Coronary artery (tissue), 2 donors: ENCODE data around the gene INPP5J.

Source experiments
- DNase-seq: peaks from one replicate; pipeline ENCODE4 v3.0.0-alpha.2; 2017; ENCODE audit warnings: low spot score
- H3K27ac ChIP-seq, 2 donors: fragments of 200-600 bp; sonication (generic); one replicate each; pipeline ENCODE4 v1.5.1; 2016 to 2019
- H3K4me3 ChIP-seq: fragments of 200-600 bp; sonication (generic); 2 replicates; pipeline ENCODE4 v1.5.1; 2016; ENCODE audit warnings: mild to moderate bottlenecking, moderate library complexity
- TF ChIP-seq, protein P1 (sequence below): fragments of 200-600 bp; sonication (generic); IDR thresholded peaks from one replicate; pipeline ENCODE4 v1.5.1; 2019; ENCODE audit warnings: antibody characterized with exemption

Gene INPP5J

DNA sequence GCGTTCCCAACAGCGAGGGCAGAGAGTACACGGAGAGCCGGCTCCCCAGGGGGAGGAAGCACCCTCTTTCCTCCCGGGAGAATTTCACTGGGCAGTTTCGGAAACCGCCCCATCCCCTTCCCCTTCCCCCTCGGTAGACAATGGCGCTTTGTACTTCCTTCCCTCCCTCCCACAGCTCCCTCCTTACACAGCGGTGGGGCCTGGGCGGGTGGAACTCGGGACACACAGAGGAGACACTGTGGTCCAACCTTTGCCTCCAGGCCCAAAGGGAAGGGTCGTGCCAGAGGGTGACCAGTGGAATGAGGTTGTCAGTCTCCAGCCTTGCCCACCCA, 37.3 kb upstream of the INPP5J start:
- Histone ChIP-seq H3K27ac (peak overlapping the region; percentile 94 to 98), H3K4me3 (peak overlapping the region; percentile 81)
- TF ChIP-seq, protein P1, sequence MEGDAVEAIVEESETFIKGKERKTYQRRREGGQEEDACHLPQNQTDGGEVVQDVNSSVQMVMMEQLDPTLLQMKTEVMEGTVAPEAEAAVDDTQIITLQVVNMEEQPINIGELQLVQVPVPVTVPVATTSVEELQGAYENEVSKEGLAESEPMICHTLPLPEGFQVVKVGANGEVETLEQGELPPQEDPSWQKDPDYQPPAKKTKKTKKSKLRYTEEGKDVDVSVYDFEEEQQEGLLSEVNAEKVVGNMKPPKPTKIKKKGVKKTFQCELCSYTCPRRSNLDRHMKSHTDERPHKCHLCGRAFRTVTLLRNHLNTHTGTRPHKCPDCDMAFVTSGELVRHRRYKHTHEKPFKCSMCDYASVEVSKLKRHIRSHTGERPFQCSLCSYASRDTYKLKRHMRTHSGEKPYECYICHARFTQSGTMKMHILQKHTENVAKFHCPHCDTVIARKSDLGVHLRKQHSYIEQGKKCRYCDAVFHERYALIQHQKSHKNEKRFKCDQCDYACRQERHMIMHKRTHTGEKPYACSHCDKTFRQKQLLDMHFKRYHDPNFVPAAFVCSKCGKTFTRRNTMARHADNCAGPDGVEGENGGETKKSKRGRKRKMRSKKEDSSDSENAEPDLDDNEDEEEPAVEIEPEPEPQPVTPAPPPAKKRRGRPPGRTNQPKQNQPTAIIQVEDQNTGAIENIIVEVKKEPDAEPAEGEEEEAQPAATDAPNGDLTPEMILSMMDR = peak; percentile 5
- DNase-seq = no peak

DNA sequence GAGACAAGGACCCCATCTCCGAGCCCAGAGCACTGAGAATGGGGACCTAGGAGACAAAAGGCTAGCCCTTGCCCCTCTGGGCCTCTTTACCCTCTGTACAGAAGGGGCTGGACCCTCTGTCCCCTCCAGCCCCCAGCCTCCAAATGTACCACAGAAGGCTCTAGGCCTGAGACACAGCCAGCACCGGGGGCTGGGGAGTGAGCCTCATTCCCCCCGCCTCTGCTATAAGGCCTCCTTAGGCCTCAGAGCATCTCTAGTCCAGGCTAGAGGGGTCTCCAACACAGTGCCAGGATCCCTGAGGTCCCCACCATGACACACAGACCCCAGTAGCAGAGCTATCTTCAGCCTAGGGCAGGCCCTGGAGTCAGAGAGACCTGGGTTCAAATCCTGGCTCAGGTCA, 36.8 kb upstream of the INPP5J start:
- TF ChIP-seq, protein P1 = no peak
- Histone ChIP-seq H3K4me3 (peak overlapping the region; percentile 81), H3K27ac (peak overlapping the region; percentile 94 to 98)
- peak; percentile 74 for DNase-seq

DNA sequence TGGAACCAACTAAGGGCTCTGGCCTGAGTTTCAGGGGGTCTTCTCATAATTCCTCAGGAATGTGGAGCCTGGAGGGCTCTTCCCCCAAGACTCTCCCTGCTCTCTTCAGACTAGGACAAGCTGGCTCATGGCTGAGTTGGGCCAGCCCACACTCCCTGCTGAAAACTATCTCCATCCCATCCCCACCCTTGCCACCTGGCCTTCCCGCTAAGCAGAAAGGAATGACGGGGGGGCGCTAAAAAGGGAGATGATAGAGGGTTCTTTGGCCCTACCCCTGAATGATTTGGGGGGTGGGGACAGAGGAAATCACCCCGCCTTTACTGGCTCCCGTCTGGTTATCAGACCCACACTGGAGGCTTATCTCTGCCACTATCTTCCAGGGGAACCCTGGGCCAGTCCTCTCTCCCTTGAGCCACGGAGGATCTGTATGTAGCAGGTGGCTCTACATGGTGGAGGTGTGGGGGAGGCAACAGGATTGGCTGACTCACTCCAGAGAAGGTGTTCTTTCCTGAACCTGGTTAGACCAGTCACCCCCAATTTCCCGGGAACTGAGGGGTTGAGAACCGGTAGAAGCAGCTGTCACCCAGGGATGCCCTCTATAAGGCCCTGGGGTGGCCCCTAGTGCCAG, 35.9 kb upstream of the INPP5J start:
- Histone ChIP-seq H3K27ac (peak overlapping the region; percentile 94 to 98), H3K4me3 (peak overlapping the region; percentile 81)
- TF ChIP-seq, protein P1 = no peak
- DNase-seq = no peak

DNA sequence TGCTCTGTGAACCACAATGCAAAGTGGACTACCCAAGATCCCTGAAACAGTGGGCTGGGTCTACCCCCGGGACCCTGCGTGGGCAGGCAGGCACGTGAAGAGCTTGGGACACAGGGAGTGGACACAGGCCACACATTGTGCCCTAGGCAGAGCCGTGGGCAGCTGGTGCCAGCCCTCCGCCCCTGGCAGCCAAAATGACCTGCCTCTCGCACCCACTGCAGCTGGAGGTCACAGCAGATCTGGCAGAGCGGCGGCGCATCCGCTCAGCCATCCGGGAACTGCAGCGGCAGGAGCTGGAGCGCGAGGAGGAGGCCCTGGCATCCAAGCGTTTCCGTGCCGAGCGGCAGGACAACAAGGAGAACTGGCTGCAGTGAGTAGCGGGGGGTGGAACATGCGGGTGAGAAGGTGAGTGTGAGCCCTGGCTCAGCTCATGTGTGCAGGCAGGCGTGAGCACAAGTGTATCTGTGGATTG, 35.0 kb upstream of the INPP5J start:
- H3K4me3 ChIP-seq = peak overlapping the region; percentile 34
- peak; percentile 70 for DNase-seq
- peak overlapping the region; percentile 94 to 98 for H3K27ac ChIP-seq
- TF ChIP-seq, protein P1 = no peak

DNA sequence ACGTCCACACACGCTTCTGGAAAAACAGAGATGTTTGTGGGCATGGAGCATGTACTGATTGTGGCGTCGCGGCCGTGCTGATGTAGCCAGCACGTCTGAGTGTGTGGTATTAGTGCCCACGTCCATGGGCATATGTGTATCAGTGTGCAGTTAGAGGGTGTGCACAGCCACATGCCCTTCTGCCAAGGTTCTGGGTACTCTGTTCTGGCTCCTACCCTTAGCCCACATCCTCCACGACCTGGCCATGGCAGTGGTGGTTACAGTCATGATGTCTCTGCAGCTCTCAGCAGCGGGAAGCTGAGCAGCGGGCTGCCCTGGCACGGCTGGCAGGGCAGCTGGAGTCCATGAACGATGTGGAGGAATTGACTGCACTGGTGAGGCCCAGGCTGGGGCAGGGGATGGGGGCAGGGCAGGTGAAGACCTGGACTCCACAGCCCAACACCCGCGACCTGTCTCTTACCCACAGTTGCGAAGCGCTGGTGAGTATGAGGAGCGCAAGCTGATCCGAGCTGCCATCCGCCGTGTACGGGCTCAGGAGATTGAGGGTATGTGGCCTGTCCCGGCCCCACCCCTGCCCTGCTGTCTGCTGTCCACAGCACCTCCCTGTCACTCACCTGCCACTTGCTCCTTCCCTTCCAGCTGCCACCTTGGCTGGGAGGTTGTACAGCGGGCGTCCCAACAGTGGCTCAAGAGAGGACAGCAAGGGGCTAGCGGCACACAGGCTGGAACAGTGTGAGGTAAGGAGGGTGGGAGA, 34.4 kb upstream of the INPP5J start:
- peak; percentile 75 for DNase-seq
- peak overlapping the region; percentile 34 for H3K4me3 ChIP-seq
- peak overlapping the region; percentile 94 to 98 for H3K27ac ChIP-seq
- TF ChIP-seq, protein P1 = no peak

DNA sequence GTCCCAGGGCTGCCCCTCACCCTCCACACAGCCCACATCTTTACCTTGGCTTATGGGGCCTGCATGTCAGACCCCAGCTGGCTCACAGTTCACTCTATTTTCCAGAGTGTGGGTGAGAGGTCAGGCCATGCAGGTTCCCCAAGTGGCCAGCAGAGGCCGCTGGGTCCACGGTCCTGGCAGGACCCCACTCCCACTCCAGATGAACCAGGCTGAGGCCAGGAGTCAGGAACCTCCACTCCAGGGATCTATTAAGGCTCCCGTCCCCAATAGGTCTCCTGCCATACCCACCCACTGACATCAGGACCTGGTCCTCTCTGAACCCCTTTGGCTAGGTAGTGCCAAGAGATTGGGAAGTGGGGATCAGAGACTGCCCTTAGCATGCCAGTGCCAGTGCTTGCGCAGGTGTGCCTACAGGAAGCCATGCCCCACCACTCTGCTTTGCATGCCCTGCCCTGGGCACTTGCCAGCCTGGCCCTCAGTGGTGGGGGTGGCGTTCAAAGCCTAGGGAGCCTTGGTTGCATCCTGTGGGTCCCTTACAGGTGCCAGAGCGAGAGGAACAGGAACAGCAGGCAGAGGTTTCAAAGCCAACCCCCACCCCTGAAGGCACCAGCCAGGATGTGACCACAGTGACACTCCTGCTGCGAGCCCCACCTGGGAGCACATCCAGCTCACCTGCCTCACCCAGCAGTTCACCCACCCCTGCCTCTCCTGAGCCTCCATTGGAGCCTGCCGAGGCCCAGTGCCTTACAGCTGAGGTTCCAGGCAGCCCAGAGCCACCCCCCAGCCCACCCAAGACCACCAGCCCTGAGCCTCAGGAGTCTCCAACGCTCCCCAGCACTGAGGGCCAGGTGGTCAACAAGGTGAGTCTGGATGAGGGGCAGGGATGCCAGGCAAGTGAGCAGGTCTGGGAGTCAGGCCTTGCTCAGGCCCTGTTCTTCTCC, 33.3 kb upstream of the INPP5J start:
- H3K4me3 ChIP-seq = peak overlapping the region; percentile 34
- H3K27ac ChIP-seq = peak overlapping the region; percentile 94 to 98
- peak; percentile 77 for DNase-seq
- TF ChIP-seq, protein P1 = peak; percentile 84
